ENCODE results near the gene LDHD.

LDHD gene

GRCh38 chr16:75110637-75111513 is 5.7 kb downstream of the LDHD start:
- peak overlapping the region; percentile 45 for H3K4me3 ChIP-seq (ENCODE audit: low read length)
- peak; percentile 85 for DNase-seq (ENCODE audit: low read depth)
- TF ChIP-seq CTCF (conservative IDR thresholded peaks at IDR 0.05; ENCODE audit: low read length): peak; percentile 81

- no peak for DNase-seq (ENCODE audit: low read depth)
- no peak for TF ChIP-seq CTCF (conservative IDR thresholded peaks at IDR 0.05; ENCODE audit: low read length)
- no peak overlapping the region for H3K4me3 ChIP-seq (ENCODE audit: low read length)
Observed at GRCh38 chr16:75109732-75110243, 6.8 kb downstream of the LDHD start.

GRCh38 chr16:75108792-75109731 is 7.5 kb downstream of the LDHD start:
- peak; percentile 88 for DNase-seq (ENCODE audit: low read depth)
- H3K4me3 ChIP-seq (ENCODE audit: low read length): no peak overlapping the region
- TF ChIP-seq CTCF (conservative IDR thresholded peaks at IDR 0.05; ENCODE audit: low read length): no peak

- no peak for TF ChIP-seq CTCF (conservative IDR thresholded peaks at IDR 0.05; ENCODE audit: low read length)
- DNase-seq (ENCODE audit: low read depth): no peak
- no peak overlapping the region for H3K4me3 ChIP-seq (ENCODE audit: low read length)
Observed at GRCh38 chr16:75107505-75107904, 9.1 kb downstream of the LDHD start.

GRCh38 chr16:75106351-75107274 is 10.0 kb downstream of the LDHD start:
- no peak for TF ChIP-seq CTCF (conservative IDR thresholded peaks at IDR 0.05; ENCODE audit: low read length)
- no peak overlapping the region for H3K4me3 ChIP-seq (ENCODE audit: low read length)
- DNase-seq (ENCODE audit: low read depth): no peak

- no peak for TF ChIP-seq CTCF (conservative IDR thresholded peaks at IDR 0.05; ENCODE audit: low read length)
- H3K4me3 ChIP-seq (ENCODE audit: low read length): no peak overlapping the region
- DNase-seq (ENCODE audit: low read depth): peak; percentile 23
Observed at GRCh38 chr16:75105306-75106061, 11.1 kb downstream of the LDHD start.
